GM12878 (cell line): Measurements from ENCODE around the gene CRTC1. TPM values are rescaled to one million over a fixed set of nuclear protein-coding genes. Genes with fewer than 3 reads are reported as not detected.

Source experiments
- ATF3 ChIP-seq: IDR thresholded peaks from 2 replicates; pipeline ENCODE4 v1.6.1; 2011; ENCODE audit warnings: low read depth, mild to moderate bottlenecking, low read length, moderate library complexity, borderline replicate concordance; ENCODE audit errors: extremely low read depth
- KDM1A ChIP-seq: fragments of 200-600 bp; sonication (generic); IDR thresholded peaks from 2 replicates; pipeline ENCODE4 v1.6.1; 2016; ENCODE audit warnings: borderline replicate concordance
- NFYA ChIP-seq: IDR thresholded peaks from 2 replicates; pipeline ENCODE4 v1.6.1; 2011; ENCODE audit warnings: low read depth, mild to moderate bottlenecking, low read length, improper control_type of control experiment, borderline replicate concordance
- NR2C2 ChIP-seq: IDR thresholded peaks from 2 replicates; pipeline ENCODE4 v1.6.1; 2011; ENCODE audit warnings: borderline replicate concordance, low read depth; ENCODE audit not compliant: control insufficient read depth, insufficient read length
- POU2F2 ChIP-seq: IDR thresholded peaks from 3 replicates; pipeline ENCODE4 v1.6.1; 2011; ENCODE audit warnings: low read depth, mild to moderate bottlenecking, low read length, borderline replicate concordance
- SMC3 ChIP-seq: IDR thresholded peaks from 2 replicates; pipeline ENCODE4 v1.6.1; 2011; ENCODE audit warnings: low read length, improper control_type of control experiment, borderline replicate concordance
- TCF7 ChIP-seq: IDR thresholded peaks from 2 replicates; pipeline ENCODE4 v1.6.1; 2014; ENCODE audit warnings: antibody characterized with exemption, borderline replicate concordance
- YBX1 ChIP-seq: fragments of 450-650 bp; IDR thresholded peaks from 2 replicates; pipeline ENCODE4 v1.6.1; 2016; ENCODE audit warnings: antibody characterized with exemption
- ZBED1 ChIP-seq: IDR thresholded peaks from 2 replicates; pipeline ENCODE4 v1.6.1; 2016; ENCODE audit warnings: borderline replicate concordance
- ZNF622 ChIP-seq: fragments of 450-650 bp; IDR thresholded peaks from 2 replicates; pipeline ENCODE4 v1.6.1; 2017; ENCODE audit warnings: mild to moderate bottlenecking, inconsistent platforms
- polyA plus RNA-seq, 11 experiments: library from polyadenylated mRNA; depleted of rRNA in 4 of 11; unstranded in 6 of 11; stranded (reverse) in 5 of 11; fragments of >200 nt; fragmentation: Nextera tagmentation in 4 of 11; fragmentation: Illumina TruSeq in 1 of 11; extraction: Ambion mirVana in 4 of 11; extraction: Trizol in 1 of 11; gene quantifications; 1 replicate in 1 of 11; 2 replicates in 10 of 11; pipeline versions ENCODE4 v1.2.1 to v1.2.3, GENCODE V29; 2011 to 2016; ENCODE audit warnings: inconsistent platforms in 2 of 11, missing spikeins in 2 of 11, low read depth in 1 of 11
- total RNA-seq, 4 experiments: library from RNA; depleted of rRNA in 3 of 4; stranded (reverse); fragments of >200 nt in 3 of 4; fragmentation: Illumina TruSeq in 1 of 4; extraction: Trizol in 1 of 4; gene quantifications; 2 replicates each; pipeline versions ENCODE4 v1.2.1 to v1.2.3, GENCODE V29; 2013 to 2021
- TF ChIP-seq, protein P1 (sequence below): fragments of 150-350 bp; IDR thresholded peaks from 2 replicates; pipeline ENCODE4 v1.6.1; 2016; ENCODE audit warnings: low read depth, low read length
- TF ChIP-seq, protein P2 (sequence below): fragments of 450-650 bp; IDR thresholded peaks from 2 replicates; pipeline ENCODE4 v1.6.1; 2018; ENCODE audit warnings: mild to moderate bottlenecking, low read depth, moderate library complexity; ENCODE audit not compliant: partially characterized antibody
- TF ChIP-seq, protein P3 (sequence below): fragments of 450-650 bp; IDR thresholded peaks from 2 replicates; pipeline ENCODE4 v1.6.1; 2017; ENCODE audit warnings: low read depth, mild to moderate bottlenecking, moderate library complexity

Gene CRTC1
- total and polyA plus RNA-seq, 10 of the 15 experiments (the other 5 are each of a cell fraction or from before 2014, with no cell fraction given) = 0.02 to 4.6 (median 1.1) TPM; not detected in 1

DNA sequence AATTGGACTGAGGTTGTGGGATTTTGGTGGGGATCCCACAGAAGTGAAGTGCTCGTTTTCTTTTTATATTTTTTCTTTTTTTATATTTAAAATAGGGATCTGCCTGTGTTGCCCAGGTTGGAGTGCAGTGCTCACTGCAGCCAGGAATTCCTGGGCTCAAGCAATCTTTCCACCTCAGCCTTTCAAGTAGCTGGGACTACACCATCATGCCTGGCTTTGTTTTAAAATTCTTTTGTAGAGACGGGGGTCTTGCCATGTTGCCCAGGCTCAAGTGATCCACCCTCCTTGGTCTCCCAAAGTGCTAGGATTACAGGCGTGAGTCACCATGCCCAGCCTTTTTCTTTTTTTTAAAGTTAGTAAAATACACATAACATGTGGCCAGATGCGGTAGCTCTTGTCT lies 20.6 kb downstream of the CRTC1 start (continued):
- TF ChIP-seq, protein P1, sequence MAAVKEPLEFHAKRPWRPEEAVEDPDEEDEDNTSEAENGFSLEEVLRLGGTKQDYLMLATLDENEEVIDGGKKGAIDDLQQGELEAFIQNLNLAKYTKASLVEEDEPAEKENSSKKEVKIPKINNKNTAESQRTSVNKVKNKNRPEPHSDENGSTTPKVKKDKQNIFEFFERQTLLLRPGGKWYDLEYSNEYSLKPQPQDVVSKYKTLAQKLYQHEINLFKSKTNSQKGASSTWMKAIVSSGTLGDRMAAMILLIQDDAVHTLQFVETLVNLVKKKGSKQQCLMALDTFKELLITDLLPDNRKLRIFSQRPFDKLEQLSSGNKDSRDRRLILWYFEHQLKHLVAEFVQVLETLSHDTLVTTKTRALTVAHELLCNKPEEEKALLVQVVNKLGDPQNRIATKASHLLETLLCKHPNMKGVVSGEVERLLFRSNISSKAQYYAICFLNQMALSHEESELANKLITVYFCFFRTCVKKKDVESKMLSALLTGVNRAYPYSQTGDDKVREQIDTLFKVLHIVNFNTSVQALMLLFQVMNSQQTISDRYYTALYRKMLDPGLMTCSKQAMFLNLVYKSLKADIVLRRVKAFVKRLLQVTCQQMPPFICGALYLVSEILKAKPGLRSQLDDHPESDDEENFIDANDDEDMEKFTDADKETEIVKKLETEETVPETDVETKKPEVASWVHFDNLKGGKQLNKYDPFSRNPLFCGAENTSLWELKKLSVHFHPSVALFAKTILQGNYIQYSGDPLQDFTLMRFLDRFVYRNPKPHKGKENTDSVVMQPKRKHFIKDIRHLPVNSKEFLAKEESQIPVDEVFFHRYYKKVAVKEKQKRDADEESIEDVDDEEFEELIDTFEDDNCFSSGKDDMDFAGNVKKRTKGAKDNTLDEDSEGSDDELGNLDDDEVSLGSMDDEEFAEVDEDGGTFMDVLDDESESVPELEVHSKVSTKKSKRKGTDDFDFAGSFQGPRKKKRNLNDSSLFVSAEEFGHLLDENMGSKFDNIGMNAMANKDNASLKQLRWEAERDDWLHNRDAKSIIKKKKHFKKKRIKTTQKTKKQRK = no peak
- TF ChIP-seq, protein P2, sequence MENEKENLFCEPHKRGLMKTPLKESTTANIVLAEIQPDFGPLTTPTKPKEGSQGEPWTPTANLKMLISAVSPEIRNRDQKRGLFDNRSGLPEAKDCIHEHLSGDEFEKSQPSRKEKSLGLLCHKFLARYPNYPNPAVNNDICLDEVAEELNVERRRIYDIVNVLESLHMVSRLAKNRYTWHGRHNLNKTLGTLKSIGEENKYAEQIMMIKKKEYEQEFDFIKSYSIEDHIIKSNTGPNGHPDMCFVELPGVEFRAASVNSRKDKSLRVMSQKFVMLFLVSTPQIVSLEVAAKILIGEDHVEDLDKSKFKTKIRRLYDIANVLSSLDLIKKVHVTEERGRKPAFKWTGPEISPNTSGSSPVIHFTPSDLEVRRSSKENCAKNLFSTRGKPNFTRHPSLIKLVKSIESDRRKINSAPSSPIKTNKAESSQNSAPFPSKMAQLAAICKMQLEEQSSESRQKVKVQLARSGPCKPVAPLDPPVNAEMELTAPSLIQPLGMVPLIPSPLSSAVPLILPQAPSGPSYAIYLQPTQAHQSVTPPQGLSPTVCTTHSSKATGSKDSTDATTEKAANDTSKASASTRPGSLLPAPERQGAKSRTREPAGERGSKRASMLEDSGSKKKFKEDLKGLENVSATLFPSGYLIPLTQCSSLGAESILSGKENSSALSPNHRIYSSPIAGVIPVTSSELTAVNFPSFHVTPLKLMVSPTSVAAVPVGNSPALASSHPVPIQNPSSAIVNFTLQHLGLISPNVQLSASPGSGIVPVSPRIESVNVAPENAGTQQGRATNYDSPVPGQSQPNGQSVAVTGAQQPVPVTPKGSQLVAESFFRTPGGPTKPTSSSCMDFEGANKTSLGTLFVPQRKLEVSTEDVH = no peak
- TF ChIP-seq YBX1 (no peak), TCF7 (no peak), KDM1A (no peak), ZNF622 (no peak), ATF3 (no peak), NFYA (no peak), ZBED1 (no peak), SMC3 (no peak), POU2F2 (no peak), NR2C2 (no peak)
- TF ChIP-seq, protein P3, sequence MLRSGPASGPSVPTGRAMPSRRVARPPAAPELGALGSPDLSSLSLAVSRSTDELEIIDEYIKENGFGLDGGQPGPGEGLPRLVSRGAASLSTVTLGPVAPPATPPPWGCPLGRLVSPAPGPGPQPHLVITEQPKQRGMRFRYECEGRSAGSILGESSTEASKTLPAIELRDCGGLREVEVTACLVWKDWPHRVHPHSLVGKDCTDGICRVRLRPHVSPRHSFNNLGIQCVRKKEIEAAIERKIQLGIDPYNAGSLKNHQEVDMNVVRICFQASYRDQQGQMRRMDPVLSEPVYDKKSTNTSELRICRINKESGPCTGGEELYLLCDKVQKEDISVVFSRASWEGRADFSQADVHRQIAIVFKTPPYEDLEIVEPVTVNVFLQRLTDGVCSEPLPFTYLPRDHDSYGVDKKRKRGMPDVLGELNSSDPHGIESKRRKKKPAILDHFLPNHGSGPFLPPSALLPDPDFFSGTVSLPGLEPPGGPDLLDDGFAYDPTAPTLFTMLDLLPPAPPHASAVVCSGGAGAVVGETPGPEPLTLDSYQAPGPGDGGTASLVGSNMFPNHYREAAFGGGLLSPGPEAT = no peak
